ENCODE results near the gene TVP23A.

DNA sequence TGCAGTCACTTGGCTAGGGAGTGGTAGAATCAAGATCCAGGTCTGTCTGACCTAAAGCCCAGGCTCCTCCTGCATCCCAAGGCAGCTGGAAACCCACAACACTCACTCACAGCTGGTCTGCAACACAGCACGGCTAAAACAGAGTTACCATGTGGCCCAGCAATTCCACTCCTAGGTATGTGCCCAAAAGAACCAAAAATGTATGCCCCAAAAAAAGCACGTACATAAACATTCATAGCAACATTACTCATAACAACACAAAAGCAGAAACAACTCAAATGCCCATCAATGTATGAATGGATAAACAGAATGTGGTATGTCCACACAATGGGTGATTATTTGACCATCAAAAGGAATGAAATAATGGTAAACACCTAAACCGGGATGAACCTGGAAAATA lies 8.9 kb downstream of the TVP23A start:
- no peak for TF ChIP-seq SMC3 (IDR thresholded peaks at IDR 0.05; ENCODE audit: low read depth, low read length)
- TF ChIP-seq, protein P1, sequence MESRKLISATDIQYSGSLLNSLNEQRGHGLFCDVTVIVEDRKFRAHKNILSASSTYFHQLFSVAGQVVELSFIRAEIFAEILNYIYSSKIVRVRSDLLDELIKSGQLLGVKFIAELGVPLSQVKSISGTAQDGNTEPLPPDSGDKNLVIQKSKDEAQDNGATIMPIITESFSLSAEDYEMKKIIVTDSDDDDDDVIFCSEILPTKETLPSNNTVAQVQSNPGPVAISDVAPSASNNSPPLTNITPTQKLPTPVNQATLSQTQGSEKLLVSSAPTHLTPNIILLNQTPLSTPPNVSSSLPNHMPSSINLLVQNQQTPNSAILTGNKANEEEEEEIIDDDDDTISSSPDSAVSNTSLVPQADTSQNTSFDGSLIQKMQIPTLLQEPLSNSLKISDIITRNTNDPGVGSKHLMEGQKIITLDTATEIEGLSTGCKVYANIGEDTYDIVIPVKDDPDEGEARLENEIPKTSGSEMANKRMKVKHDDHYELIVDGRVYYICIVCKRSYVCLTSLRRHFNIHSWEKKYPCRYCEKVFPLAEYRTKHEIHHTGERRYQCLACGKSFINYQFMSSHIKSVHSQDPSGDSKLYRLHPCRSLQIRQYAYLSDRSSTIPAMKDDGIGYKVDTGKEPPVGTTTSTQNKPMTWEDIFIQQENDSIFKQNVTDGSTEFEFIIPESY (IDR thresholded peaks at IDR 0.05; ENCODE audit: borderline replicate concordance, low read depth) = no peak
- TF ChIP-seq, protein P2, sequence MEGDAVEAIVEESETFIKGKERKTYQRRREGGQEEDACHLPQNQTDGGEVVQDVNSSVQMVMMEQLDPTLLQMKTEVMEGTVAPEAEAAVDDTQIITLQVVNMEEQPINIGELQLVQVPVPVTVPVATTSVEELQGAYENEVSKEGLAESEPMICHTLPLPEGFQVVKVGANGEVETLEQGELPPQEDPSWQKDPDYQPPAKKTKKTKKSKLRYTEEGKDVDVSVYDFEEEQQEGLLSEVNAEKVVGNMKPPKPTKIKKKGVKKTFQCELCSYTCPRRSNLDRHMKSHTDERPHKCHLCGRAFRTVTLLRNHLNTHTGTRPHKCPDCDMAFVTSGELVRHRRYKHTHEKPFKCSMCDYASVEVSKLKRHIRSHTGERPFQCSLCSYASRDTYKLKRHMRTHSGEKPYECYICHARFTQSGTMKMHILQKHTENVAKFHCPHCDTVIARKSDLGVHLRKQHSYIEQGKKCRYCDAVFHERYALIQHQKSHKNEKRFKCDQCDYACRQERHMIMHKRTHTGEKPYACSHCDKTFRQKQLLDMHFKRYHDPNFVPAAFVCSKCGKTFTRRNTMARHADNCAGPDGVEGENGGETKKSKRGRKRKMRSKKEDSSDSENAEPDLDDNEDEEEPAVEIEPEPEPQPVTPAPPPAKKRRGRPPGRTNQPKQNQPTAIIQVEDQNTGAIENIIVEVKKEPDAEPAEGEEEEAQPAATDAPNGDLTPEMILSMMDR (IDR thresholded peaks at IDR 0.05) = no peak
